ENCODE results near the gene C1QTNF6. TPM values are rescaled to one million over a fixed set of nuclear protein-coding genes. Genes with fewer than 3 reads are reported as not detected.

C1QTNF6 gene
- total and polyA plus RNA-seq, 2 experiments from 2014 or later: 23.6 to 29.7 TPM

GRCh38 chr22:37209140-37209845 lies 21.2 kb upstream of the C1QTNF6 start:
- Histone ChIP-seq H3K9me2 (replicated peaks; ENCODE audit: insufficient read depth) (no peaks in the 10 kb centered on the region), H3K4me2 (no peak overlapping the region), H3K27ac (no peak overlapping the region), H3K79me2 (no peaks in the 10 kb centered on the region), H3K9me3 (ENCODE audit: low read depth) (no peaks in the 10 kb centered on the region), H3K36me3 (replicated peaks; ENCODE audit: insufficient read depth, low read depth) (no peaks in the 10 kb centered on the region), H4K20me1 (ENCODE audit: insufficient read depth, poor library complexity, severe bottlenecking) (no peaks in the 10 kb centered on the region), H2AFZ (no peak overlapping the region), H3K27me3 (no peaks in the 10 kb centered on the region), H3K4me3 (no peak overlapping the region), H3K4me1 (ENCODE audit: insufficient read depth) (peaks cover 37% of the 10 kb centered on the region)
- 83% methylated on average over 9 of the region's 9 CpGs for WGBS (ENCODE audit: low lambda C conversion rate, missing lambda C conversion rate)
- no peak for DNase-seq (ENCODE audit: low spot score)
- TF ChIP-seq CTCF (IDR thresholded peaks at IDR 0.05; ENCODE audit: poor library complexity) (no peak), EZH2 (IDR thresholded peaks at IDR 0.05; ENCODE audit: borderline replicate concordance) (no peak), EZH2phosphoT487 (IDR thresholded peaks at IDR 0.05; ENCODE audit: low read depth, severe bottlenecking, unreplicated experiment) (no peak)

- no peak for DNase-seq (ENCODE audit: low spot score)
These were observed 20.5 kb upstream of the C1QTNF6 start for GRCh38 chr22:37208401-37209139.

GRCh38 chr22:37207981-37208380 lies 19.9 kb upstream of the C1QTNF6 start:
- H3K4me2 ChIP-seq: no peak overlapping the region
- no peaks in the 10 kb centered on the region for H3K9me2 ChIP-seq (replicated peaks; ENCODE audit: insufficient read depth)
- no peaks in the 10 kb centered on the region for H3K36me3 ChIP-seq (replicated peaks; ENCODE audit: insufficient read depth, low read depth)
- H3K4me1 ChIP-seq (ENCODE audit: insufficient read depth): peaks cover 32% of the 10 kb centered on the region
- no peak overlapping the region for H2AFZ ChIP-seq
- TF ChIP-seq EZH2 (IDR thresholded peaks at IDR 0.05; ENCODE audit: borderline replicate concordance): no peak
- TF ChIP-seq CTCF (IDR thresholded peaks at IDR 0.05; ENCODE audit: poor library complexity): no peak
- no peak for TF ChIP-seq EZH2phosphoT487 (IDR thresholded peaks at IDR 0.05; ENCODE audit: low read depth, severe bottlenecking, unreplicated experiment)
- H3K79me2 ChIP-seq: no peaks in the 10 kb centered on the region
- H4K20me1 ChIP-seq (ENCODE audit: insufficient read depth, poor library complexity, severe bottlenecking): no peaks in the 10 kb centered on the region
- H3K4me3 ChIP-seq: no peak overlapping the region
- no peaks in the 10 kb centered on the region for H3K27me3 ChIP-seq
- no peak overlapping the region for H3K27ac ChIP-seq
- DNase-seq (ENCODE audit: low spot score): no peak
- 85% methylated on average over 7 of the region's 7 CpGs for WGBS (ENCODE audit: low lambda C conversion rate, missing lambda C conversion rate)
- H3K9me3 ChIP-seq (ENCODE audit: low read depth): no peaks in the 10 kb centered on the region

More at GRCh38 chr22:37208401-37209139, 20.5 kb upstream of the C1QTNF6 start:
- Histone ChIP-seq H4K20me1 (ENCODE audit: insufficient read depth, poor library complexity, severe bottlenecking) (no peaks in the 10 kb centered on the region), H3K4me1 (ENCODE audit: insufficient read depth) (peaks cover 33% of the 10 kb centered on the region), H3K9me3 (ENCODE audit: low read depth) (no peaks in the 10 kb centered on the region), H3K4me2 (no peak overlapping the region), H2AFZ (no peak overlapping the region), H3K79me2 (no peaks in the 10 kb centered on the region), H3K4me3 (no peak overlapping the region), H3K27me3 (no peaks in the 10 kb centered on the region), H3K27ac (no peak overlapping the region), H3K36me3 (replicated peaks; ENCODE audit: insufficient read depth, low read depth) (no peaks in the 10 kb centered on the region), H3K9me2 (replicated peaks; ENCODE audit: insufficient read depth) (no peaks in the 10 kb centered on the region)
- TF ChIP-seq CTCF (IDR thresholded peaks at IDR 0.05; ENCODE audit: poor library complexity): no peak
- TF ChIP-seq EZH2 (IDR thresholded peaks at IDR 0.05; ENCODE audit: borderline replicate concordance): no peak
- TF ChIP-seq EZH2phosphoT487 (IDR thresholded peaks at IDR 0.05; ENCODE audit: low read depth, severe bottlenecking, unreplicated experiment): no peak
- 87% methylated on average over 7 of the region's 7 CpGs for whole genome bisulfite sequencing (ENCODE audit: low lambda C conversion rate, missing lambda C conversion rate)

All from hepatocyte (in vitro differentiated cells).